Sigmoid colon (tissue), 4 donors: Measurements from ENCODE around the gene UPK1A.

Source experiments
- POLR2A ChIP-seq, 2 donors: fragments of 450-650 bp; IDR thresholded peaks; one replicate each; pipeline ENCODE4 v1.6.1; 2016; ENCODE audit warnings: antibody characterized with exemption in 2 of 2, mild to moderate bottlenecking in 2 of 2, moderate library complexity in 2 of 2
- POLR2AphosphoS5 ChIP-seq, 4 donors: sonication (generic); formaldehyde crosslinking; IDR thresholded peaks; one replicate each; pipeline ENCODE4 v1.6.1; 2017; ENCODE audit warnings: antibody characterized with exemption in 4 of 4
- TF ChIP-seq, protein P1 (sequence below), 4 experiments: fragments of 450-650 bp in 3 of 4; fragments of 200-600 bp in 1 of 4; IDR thresholded peaks; one replicate each; pipeline ENCODE4 v1.5.1; 2016 to 2019; ENCODE audit warnings: antibody characterized with exemption in 4 of 4, mild to moderate bottlenecking in 3 of 4, moderate library complexity in 2 of 4

- TF ChIP-seq, protein P1, sequence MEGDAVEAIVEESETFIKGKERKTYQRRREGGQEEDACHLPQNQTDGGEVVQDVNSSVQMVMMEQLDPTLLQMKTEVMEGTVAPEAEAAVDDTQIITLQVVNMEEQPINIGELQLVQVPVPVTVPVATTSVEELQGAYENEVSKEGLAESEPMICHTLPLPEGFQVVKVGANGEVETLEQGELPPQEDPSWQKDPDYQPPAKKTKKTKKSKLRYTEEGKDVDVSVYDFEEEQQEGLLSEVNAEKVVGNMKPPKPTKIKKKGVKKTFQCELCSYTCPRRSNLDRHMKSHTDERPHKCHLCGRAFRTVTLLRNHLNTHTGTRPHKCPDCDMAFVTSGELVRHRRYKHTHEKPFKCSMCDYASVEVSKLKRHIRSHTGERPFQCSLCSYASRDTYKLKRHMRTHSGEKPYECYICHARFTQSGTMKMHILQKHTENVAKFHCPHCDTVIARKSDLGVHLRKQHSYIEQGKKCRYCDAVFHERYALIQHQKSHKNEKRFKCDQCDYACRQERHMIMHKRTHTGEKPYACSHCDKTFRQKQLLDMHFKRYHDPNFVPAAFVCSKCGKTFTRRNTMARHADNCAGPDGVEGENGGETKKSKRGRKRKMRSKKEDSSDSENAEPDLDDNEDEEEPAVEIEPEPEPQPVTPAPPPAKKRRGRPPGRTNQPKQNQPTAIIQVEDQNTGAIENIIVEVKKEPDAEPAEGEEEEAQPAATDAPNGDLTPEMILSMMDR (IDR thresholded peaks at IDR 0.05), result no peak
- no peak for TF ChIP-seq POLR2A (IDR thresholded peaks at IDR 0.05)
- no peak for TF ChIP-seq POLR2AphosphoS5 (IDR thresholded peaks at IDR 0.05)
Observed at GRCh38 chr19:35693422-35693821, 27.1 kb downstream of the UPK1A start.
